PC-9 (cell line): ENCODE results near the gene SCN8A.

ENCODE experiments used
- EZH2 ChIP-seq: fragments of 200-600 bp; sonication (generic); IDR thresholded peaks from 2 replicates; pipeline ENCODE4 v1.8.0; 2017; ENCODE audit warnings: antibody characterized with exemption, low read depth
- TF ChIP-seq, protein P1 (sequence below): fragments of 200-600 bp; sonication (generic); conservative IDR thresholded peaks from 2 replicates; pipeline ENCODE4 v1.6.1; 2017; ENCODE audit warnings: mixed run types, antibody characterized with exemption, mild to moderate bottlenecking, moderate library complexity

- TF ChIP-seq, protein P1, sequence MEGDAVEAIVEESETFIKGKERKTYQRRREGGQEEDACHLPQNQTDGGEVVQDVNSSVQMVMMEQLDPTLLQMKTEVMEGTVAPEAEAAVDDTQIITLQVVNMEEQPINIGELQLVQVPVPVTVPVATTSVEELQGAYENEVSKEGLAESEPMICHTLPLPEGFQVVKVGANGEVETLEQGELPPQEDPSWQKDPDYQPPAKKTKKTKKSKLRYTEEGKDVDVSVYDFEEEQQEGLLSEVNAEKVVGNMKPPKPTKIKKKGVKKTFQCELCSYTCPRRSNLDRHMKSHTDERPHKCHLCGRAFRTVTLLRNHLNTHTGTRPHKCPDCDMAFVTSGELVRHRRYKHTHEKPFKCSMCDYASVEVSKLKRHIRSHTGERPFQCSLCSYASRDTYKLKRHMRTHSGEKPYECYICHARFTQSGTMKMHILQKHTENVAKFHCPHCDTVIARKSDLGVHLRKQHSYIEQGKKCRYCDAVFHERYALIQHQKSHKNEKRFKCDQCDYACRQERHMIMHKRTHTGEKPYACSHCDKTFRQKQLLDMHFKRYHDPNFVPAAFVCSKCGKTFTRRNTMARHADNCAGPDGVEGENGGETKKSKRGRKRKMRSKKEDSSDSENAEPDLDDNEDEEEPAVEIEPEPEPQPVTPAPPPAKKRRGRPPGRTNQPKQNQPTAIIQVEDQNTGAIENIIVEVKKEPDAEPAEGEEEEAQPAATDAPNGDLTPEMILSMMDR, result no peak
- no peak for TF ChIP-seq EZH2
Observed at GRCh38 chr12:51547606-51548005, 43.4 kb upstream of the SCN8A start.
